NCI-H748 treated with DMSO at 0.1 percent for 48 hours (cell line): ENCODE results near the gene MID1.
"Not testable (repeated sequence)": the region's sequence is repeated elsewhere in the genome, so short reads cannot be mapped to it uniquely, and the experiment has no call there.

ENCODE experiments used
- DNase-seq: peaks from one replicate; lab custom pipeline; 2025; lab: John Stamatoyannopoulos, UW

The MID1 gene

GRCh38 chrX:10617186-10617998 lies 3.0 kb downstream of the MID1 start:
- no peak for DNase-seq

- peak; percentile 43 for DNase-seq
Measured at GRCh38 chrX:10615931-10616774, 4.2 kb downstream of the MID1 start.

- DNase-seq, result no peak
Measured at GRCh38 chrX:10612215-10612614, 8.2 kb downstream of the MID1 start.

GRCh38 chrX:10611441-10612090 lies 8.8 kb downstream of the MID1 start:
- no peak for DNase-seq

- no peak for DNase-seq
Measured at GRCh38 chrX:10608099-10608498, 12.3 kb downstream of the MID1 start.

- DNase-seq, result no peak
Measured at GRCh38 chrX:10607233-10607632, 13.2 kb downstream of the MID1 start.

- DNase-seq, result no peak
Measured at GRCh38 chrX:10603612-10604011, 16.8 kb downstream of the MID1 start.

- DNase-seq, result no peak
Measured at GRCh38 chrX:10602646-10603045, 17.7 kb downstream of the MID1 start.

GRCh38 chrX:10600479-10600878 lies 19.9 kb downstream of the MID1 start:
- no peak for DNase-seq

GRCh38 chrX:10598540-10598939 lies 21.8 kb downstream of the MID1 start:
- DNase-seq, result no peak

- peak; percentile 8 for DNase-seq
Measured at GRCh38 chrX:10597871-10598270, 22.5 kb downstream of the MID1 start.

GRCh38 chrX:10591363-10592335 lies 28.7 kb downstream of the MID1 start:
- DNase-seq, result no peak

- DNase-seq, result not testable (repeated sequence)
Measured at GRCh38 chrX:10589787-10590186, 30.6 kb downstream of the MID1 start.

- no peak for DNase-seq
Measured at GRCh38 chrX:10589098-10589497, 31.3 kb downstream of the MID1 start.

- not testable (repeated sequence) for DNase-seq
Measured at GRCh38 chrX:10584882-10585281, 35.5 kb downstream of the MID1 start.

GRCh38 chrX:10582945-10583344 lies 37.4 kb downstream of the MID1 start:
- DNase-seq, result no peak

GRCh38 chrX:10582215-10582733 lies 38.1 kb downstream of the MID1 start:
- no peak for DNase-seq

- peak; percentile 38 for DNase-seq
Measured at GRCh38 chrX:10579112-10580011, 41.0 kb downstream of the MID1 start.

- no peak for DNase-seq
Measured at GRCh38 chrX:10578527-10578926, 41.9 kb downstream of the MID1 start.

- DNase-seq, result no peak
Measured at GRCh38 chrX:10577853-10578252, 42.5 kb downstream of the MID1 start.
